ENCODE data around the gene DENND1A.
"Not testable (repeated sequence)": the region's sequence is repeated elsewhere in the genome, so short reads cannot be mapped to it uniquely, and the experiment has no call there.

DENND1A gene

DNA sequence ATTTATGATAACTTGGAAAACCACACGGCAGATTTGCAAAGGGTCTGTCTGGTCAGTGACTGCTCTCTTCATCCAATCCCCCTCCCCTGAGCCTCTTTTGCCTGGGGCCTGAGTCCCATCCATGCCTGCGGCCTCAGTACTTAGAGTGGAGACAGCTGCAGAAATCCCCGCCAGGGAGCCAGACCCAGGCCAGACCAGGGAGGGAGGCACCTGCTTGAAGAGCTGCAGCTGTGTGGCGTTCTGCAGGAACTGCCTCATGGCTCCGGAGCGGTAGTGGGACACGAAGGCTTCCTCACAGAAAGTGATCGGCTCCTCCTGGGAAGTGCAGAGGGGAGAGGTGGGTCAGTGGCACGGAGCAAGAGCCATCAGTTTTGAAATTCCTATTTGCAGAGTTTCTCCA is 472.3 kb downstream of the DENND1A start:
- no peak for DNase-seq (ENCODE audit: low read depth)

DNA sequence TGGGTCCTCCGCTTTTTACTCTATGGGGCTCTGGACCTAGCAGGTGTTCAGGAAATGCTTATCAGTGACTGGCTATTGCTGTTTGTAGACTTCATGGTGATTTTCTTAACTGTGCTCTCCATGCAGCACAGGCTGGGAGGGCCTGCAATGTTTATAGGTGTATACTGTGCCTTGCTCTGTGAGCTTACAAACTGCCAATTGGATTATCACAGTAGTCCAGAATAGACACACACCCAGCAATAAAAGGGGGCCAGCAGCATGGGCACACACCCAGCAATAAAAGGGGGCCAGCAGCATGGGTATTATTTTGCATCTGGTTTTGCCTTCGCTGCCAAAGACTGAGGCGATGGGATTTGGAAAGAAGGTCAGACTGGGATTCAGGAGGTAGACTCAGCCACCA is 473.9 kb downstream of the DENND1A start:
- no peak for DNase-seq (ENCODE audit: low read depth)

DNA sequence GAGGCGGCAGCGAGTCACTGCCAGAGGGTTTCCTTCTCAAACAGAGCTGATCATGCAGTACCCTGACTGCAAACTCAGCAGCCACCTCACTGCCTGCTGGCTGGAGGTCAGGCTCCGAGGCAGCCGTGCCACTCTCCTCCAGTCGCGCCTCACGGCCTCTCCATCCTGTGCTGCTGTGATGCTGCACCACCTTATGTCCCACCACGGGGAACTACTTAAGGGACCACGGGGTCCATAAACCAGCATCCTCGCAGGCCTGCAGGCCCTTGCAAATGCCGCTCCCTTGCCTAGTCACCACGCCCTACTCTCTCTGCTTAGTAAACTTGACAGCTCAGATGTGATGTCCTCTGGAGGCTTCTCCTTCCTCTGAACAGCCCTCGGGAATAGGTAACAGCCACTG is 474.7 kb downstream of the DENND1A start:
- DNase-seq (ENCODE audit: low read depth) = no peak

DNA sequence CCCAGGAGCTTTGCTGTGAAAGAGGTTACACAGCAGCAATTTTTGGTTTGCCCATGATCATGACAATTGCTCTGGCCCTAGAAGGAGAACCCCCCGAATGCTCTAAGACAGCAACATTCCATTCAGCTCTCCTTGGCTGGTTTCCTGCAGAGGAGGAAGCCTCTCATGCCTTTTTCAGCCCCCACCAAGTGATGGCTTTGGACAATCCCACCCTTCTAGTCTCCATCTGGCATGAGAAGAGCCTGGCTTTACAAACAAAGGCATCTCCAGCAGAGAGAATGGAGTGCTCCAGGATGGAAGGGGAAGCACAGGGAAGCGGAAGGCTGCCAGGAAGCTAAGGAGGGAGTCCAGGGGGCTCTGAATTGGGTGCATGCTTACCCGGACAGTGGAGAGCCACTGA is 475.6 kb downstream of the DENND1A start:
- no peak for DNase-seq (ENCODE audit: low read depth)

DNA sequence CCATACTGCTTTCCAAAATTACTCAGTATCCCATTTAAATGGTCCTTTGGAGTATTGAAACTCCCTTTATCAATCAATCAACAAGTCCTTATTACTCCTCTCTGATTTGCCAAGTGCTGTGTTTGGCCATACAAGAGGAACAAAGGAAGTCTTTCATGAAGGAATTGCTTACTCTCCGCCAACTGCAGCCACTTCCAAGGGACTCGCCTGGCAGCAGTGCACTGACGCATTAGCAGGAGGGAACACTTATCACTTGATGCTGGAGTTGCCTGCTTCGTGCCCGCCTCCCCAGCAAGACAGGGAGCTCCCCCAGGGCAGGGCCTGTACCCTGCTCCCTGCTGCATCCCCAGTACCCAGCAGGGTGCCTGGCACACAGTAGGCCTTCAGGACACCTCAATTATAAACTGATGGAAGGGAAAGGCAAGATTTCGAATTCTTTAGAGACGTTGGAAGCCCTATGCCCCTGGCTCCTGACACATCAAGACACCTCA is 476.1 kb downstream of the DENND1A start:
- no peak for DNase-seq (ENCODE audit: low read depth)

DNA sequence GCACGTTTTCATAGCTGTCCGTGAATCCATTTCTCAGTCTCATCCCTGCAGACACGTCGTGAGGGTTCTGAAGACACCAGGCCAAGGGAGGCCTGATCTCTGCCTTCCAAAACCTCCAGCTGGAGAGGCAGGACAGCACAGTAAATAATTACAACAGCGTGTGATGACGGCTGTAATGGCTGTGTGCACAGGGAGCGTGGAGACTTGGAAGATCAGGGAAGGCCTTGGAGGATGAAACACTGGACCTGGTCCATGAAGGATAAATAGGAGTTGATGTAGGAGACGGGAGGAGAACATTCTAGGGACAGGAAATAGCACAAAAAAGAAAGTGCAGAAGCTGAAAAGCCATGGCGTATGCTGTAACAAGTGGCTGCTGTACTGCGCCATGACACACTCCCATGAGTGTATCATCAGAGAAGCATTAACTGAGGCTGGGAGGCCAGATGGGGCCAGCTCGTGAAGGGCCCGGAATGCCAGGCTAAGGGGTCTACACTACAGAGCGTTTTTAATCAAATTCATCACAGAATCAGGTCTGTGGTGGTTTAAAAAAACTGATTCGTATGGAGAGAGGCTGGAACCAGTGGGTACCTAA is 476.8 kb downstream of the DENND1A start:
- no peak for DNase-seq (ENCODE audit: low read depth)

DNA sequence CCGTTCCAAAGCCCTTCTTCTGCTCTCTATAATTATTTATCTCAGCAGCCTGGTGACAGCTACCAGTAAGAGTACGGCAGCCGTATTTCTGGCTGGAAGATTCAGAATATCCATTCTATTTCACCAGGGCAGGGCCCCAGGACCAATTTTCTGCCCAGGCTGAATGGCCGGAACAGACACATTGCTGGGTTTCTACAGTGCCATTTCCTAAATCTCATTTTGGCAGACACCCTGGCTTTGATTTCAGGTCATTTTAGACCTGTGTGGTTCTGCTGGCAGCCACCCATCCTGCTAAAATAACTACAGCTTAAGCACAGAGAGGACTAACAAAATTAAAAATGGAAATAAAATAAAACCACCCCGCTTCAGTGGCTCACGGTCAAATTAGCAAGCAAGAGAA is 478.9 kb downstream of the DENND1A start:
- no peak for DNase-seq (ENCODE audit: low read depth)

DNA sequence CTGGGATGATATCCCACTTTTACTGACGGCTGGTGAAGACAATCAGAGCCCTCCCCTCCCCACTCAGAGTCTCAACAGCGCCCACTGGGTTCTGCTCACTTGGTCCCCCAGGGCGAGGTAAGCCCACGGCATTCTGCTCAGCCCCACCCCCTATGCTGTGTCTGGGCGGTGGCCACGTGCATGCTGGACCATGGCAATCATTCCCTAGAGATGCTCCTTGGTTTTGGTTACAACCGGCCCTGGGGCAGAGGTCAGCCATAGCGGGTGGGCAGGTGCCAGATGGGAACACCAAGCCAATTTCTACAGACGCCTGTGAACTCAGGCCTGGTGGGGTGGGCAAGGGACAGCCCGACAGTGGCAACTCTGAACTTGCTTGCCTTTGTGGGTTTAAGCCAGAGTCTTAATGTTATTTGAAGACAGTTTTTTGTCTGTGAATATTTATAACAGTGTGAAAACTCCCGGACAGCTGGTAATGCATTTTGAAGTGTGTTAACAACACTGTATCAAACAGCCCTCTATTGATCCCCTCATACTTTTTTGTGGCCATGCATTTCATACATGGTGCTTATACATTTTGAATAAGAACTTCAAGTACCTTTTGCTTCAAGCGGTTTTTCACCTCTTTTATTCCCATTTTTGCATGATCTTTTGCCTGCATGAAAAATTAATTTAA is 479.7 kb downstream of the DENND1A start:
- DNase-seq (ENCODE audit: low read depth) = no peak

DNA sequence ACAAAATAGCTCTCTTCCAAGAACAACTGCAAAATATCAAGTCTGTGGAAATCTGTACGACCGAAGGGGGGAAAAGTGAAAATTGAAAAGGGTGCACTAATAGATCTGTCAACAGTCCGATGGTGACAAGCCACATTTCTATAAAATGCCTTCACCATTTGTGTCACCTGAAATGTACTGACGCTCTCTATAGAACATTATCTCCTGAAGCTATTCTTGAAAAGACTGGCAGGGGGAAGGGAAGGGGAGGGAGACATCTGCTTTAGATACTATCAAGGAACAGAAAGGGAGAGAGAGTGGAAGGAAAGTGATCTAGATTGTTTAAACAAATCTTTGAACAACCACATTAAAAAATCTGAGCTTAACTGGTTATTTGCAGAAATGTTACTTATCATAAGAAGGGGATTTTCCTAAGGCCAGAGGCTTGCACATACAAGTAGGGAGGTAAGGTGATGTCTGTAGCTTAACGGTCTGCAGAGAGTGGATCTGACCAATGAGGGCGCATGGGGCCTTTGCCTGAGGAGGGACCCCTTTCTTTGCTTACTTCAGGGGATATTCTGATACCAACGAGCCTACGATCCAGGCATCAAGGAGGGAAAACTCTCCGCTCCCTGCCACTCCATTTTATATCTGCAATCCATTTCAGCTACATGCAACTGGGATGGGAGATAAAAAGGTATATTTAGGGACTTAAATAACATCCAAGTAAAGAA is 481.8 kb downstream of the DENND1A start:
- no peak for DNase-seq (ENCODE audit: low read depth)

DNA sequence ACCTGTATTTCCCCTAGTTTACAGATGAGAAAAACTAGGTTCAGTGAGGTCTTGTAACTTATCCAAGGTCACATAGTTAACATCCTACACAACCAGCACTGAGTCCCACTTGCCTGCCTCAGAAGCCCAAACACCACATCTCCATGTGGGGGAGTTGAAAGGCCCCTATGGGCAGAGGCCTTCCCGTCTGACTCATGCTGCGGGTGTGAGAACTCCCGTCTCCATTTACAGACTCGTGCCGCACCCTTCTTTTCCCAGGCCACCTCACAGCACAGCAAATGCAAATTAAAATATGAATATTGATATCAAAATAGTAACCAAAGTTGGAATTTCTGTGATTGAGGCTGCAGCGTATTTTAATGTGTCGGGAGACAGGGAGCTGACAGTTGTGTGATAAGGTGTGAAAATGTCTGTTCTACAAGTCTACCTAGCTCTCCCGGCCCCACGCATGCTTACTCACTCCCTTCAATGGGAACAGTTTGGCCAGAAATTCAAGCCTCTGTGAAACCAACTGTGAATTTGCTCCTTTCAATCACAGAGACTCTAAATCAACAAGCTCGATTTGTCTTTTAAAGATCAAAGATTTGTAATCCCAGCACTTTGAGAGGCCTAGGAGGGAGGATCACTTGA is 483.8 kb downstream of the DENND1A start:
- no peak for DNase-seq (ENCODE audit: low read depth)

DNA sequence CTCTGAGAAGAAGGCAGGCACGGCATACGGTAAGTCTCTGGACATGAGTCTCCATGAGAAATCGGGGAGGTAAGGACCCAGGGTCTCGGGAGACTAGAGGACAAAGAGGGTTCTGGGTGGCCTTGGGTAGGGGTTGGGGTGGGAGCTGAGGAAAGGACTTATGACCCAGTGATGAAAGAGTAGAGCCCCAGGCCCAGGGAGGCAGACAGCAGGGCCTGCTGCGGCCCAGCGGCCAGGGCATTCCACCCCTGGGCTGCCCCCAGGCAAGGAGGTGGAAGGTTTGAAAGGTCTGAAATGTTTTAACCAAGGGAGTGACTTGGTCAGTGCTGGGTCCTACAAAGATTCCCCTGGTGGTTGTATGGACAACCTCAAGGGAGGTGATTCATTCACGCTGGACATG is 484.8 kb downstream of the DENND1A start:
- DNase-seq (ENCODE audit: low read depth) = no peak

DNA sequence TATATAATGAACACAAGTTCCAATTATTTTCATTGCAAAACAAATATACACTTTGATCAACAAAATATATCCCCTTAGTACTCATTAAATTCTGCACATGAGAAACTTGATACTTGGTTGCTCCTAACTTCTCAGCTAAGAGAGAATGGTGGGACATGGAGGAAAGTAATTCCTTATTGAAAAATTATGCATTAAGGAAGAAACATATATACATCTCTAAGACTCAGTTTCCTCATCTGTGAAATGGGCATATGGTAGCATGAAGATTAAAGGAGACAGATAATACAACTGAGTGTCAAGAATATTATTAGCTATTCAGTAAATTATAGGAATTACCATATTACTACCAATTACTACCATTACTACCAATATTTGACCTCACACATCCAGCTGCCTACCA is 488.2 kb downstream of the DENND1A start:
- DNase-seq (ENCODE audit: low read depth) = no peak

DNA sequence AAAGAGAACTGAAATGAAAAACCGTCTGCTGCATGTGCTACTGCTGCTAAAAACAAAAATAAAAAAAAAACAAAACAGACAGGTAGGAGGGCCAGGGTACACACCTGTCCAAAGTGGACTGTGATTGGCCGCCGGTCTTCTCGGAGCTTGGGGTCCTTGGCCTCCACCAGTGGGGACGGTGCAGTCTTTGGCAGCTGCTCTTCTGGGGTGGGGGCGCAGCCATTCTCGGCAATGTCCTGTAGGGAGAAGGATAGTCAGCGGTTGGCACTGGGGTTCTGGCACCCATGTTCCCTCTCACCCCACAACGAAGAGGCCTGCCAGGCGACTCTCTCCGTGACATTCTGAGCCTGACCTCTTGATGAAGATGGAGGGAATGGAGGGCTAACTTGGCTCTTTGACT is 489.7 kb downstream of the DENND1A start:
- no peak for DNase-seq (ENCODE audit: low read depth)

DNA sequence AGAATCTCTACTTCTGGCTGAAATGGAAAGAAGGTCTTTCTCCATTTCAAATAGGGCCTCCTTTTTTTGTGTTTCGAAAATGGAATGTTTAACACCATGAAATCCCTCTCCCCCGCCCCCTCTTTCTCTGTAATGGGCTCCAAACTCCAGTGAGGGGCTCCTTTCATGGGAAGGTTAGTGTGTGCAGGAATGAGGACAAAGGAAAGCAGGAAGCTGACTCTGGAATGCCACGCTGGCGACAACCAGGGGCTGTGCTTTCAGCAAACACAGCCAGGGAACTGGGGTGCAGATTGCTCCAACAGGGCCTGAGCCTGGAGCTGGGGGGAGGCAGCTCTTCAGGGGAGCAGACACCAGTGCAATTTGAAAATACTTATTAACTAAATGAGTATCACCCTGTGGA is 491.1 kb downstream of the DENND1A start:
- no peak for DNase-seq (ENCODE audit: low read depth)

DNA sequence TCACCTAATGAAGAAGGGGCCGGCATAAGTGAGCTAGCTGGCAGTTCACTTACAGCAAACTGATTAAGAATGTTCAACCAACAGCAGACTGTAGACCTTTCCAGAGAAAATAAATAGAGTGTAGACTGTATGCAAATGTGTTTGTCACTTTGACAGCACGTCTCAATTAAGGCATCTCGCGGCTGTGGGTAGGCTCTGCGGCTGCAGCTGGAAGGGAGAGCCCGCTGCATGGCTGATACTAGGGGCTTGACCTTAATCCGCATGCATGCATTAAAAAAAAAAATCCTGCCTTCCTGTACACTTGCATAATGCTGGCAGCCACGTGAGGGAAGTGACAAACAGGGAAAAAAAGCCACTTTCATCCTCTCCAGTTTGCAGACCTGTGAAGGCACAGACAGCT is 491.6 kb downstream of the DENND1A start:
- DNase-seq (ENCODE audit: low read depth) = no peak

DNA sequence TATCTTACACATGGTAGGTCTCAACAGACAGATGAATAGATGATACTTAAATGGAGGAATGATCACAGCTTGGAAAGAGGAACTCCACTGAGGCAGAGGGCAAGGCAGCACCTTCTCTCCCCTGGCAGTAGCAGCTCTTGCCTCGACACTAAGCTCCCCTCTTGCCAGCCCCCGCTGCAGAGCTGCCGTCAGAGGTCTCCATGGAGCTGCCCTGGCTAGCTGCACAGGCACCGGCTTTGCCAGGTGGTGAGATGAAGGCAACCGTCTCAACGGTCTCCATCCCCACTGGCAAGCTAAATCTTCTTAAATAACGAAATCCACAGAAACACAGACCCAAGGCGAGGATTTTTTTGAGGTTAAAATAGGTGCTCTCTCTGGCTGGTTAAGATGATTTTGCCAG is 492.7 kb downstream of the DENND1A start:
- no peak for DNase-seq (ENCODE audit: low read depth)

DNA sequence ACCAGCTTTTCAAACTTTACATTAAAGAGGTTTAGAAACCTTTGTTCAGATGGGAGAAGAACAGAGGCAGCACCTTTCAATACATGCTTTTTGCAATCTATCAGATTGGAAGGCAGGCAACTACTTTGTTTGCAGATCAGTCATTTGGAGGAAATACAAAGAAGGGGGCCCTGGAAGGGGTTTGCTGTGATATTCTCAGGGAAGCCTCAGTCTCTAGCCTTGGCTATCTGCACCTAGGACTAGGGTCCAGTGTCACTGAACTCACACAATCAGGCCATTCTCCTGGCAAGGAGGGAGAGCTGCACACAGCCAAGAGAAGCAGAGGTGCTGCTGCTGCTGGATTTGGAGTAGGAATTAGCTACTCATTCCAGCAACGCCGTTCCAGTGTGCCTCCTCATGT is 494.5 kb downstream of the DENND1A start:
- no peak for DNase-seq (ENCODE audit: low read depth)

DNA sequence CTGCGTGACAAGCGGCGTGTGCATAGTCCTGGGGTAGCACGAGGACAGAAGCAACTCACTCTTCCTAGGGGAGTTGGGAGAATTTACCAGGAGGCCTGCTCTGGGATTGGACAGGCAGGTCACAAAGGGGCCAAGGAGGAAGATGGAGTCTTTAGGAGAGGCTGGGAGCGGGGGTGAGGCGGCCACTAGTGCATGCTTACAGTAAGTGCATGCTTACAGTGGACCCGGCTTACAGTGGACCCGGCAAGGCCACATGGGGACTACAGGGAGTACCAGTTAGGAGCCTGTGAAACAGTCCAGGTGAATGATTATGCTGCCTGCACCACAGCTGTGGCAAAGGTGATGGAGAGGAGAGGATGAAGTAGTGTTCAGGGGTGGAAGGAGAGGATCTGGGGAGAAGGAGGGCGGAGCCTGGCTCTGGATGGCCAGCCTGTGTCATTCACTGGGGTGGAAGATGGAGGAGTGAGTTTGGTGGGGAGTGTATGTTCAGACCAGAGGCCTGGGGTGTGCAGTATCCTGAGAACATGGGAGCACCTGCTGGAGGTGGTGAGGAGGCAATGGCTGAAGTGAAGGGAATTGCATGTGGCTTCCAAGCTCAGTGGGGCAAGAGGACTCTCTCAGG is 495.2 kb downstream of the DENND1A start:
- no peak for DNase-seq (ENCODE audit: low read depth)

DNA sequence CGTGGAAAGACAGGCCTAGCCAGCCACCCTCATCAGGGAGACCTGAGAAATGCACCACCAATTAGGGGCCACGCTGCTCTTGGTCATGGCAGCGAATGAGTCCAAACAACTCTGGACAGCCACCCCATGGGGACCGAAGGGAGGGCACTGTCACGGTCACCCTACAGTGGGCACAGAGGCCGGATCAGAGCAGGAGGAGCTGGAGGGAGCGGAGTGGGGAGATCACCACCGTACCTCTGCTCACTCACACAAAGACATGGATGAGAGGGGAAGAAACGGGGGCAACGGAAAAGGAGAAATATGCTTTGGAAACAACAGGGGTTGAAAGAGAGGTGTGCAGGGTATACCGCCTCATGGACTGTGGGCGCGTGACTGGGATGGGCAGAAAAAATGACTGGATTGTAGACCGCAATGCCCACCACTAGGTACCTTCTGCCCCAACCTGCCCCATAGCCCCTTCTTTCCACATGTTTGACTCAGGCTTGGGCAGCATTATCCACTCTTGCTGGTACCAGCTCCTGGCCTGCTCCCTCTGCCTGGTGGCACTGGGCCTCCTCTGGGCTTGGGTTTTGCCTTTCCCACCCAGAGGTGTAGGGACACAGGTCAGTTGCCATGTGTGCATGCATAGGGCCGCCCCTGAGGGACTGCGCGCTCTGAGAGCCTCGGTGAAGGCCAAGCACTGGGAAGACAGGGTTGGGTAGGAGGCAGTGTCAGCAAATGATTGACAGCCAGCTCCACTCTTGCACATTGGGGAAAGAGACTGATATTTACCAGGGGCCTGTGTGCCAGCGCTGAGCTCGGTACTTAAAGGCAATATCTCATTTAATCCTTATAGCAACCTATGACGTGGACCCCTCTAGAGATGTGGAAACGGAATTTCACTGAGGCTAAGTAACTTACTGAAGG is 497.3 kb downstream of the DENND1A start:
- DNase-seq (ENCODE audit: low read depth) = no peak

DNA sequence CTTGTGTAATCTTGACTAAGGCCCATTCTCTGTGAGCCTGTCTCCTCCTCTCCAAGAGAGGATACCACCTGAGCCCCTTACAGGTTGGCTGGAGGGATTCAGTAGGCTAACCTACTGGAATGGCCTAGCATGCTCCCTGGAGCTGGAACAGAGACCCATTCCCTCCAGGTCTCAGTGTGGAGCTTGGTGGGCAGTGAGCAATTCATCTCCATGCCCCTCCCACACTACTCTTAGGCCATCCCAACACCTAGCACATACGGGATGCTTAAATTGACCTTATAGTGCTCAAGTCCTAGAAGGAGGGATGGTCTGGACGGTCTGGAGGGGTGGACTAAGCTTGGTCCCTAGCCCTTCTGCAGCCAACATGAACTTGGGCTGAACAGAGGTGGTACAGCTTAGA is 498.3 kb downstream of the DENND1A start:
- no peak for DNase-seq (ENCODE audit: low read depth)

DNA sequence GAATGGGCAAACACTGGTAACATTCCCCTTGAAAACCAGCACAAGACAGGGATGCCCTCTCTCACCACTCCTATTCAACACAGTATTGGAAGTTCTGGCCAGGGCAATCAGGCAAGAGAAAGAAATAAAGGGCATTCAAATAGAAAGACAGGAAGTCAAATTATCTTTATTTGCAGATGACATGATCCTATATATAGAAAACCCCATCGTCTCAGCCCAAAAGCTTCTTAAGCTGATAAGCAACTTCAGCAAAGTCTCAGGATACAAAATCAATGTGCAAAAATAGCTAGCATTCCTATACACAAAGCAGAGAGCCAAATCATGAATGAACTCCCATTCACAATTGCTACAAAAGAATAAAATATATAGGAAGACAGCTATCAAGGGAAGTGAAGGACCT is 501.5 kb downstream of the DENND1A start:
- not testable (repeated sequence) for DNase-seq (ENCODE audit: low read depth)

DNA sequence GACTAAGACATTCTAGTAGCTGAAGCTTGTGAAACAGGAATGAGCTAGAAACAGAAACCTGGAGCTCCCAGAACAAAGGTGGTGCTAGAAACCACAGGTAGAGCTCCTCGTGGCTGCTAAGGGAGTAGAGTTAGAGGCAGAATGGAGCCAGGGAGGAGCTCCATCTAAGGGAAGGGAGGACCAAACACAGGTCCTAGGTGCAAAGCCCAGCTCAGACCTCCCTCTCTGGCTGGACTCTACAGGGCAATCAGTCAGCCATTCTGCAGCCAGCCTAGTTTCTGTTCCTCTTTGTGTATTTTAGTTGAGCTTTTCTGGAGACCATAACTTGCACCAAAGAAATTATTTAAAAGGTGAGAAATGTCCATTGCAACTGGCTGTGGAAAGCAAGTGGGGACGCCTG is 503.5 kb downstream of the DENND1A start:
- no peak for DNase-seq (ENCODE audit: low read depth)

All from activated T-helper 9 cell treated with anti-CD3 and anti-CD28 coated beads, Interleukin-2, amount 50 U/mL, for 16 hours (primary cell).